Activated CD8-positive, alpha-beta memory T cell treated with anti-CD3 and anti-CD28 coated beads for 36 hours (primary cell): ENCODE data around the gene BCL6B. TPM values are rescaled to one million over a fixed set of nuclear protein-coding genes. Genes with fewer than 3 reads are reported as not detected.
"Not testable (repeated sequence)": the region's sequence is repeated elsewhere in the genome, so short reads cannot be mapped to it uniquely, and the experiment has no call there.

Experiments
- CTCF ChIA-PET: fragments of 350-600 bp; sonication (Branson Sonifier 250); formaldehyde crosslinking; loops from one replicate; lab custom pipeline; 2021; ENCODE audit warnings: antibody characterized with exemption; lab: Charles Lee
- POLR2A ChIA-PET: fragments of 350-600 bp; sonication (Branson Sonifier 250); formaldehyde crosslinking; loops from one replicate; lab custom pipeline; 2021; ENCODE audit warnings: antibody characterized with exemption; lab: Charles Lee
- total RNA-seq, 2 experiments: library from RNA; stranded (reverse); gene quantifications; one replicate each; pipeline ENCODE4 v1.2.3, GENCODE V29; 2021

Gene BCL6B, protein sequence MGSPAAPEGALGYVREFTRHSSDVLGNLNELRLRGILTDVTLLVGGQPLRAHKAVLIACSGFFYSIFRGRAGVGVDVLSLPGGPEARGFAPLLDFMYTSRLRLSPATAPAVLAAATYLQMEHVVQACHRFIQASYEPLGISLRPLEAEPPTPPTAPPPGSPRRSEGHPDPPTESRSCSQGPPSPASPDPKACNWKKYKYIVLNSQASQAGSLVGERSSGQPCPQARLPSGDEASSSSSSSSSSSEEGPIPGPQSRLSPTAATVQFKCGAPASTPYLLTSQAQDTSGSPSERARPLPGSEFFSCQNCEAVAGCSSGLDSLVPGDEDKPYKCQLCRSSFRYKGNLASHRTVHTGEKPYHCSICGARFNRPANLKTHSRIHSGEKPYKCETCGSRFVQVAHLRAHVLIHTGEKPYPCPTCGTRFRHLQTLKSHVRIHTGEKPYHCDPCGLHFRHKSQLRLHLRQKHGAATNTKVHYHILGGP
- total RNA-seq = 1 to 10 TPM in 1 of 2 experiments, under 1 TPM in 1; 0.86 to 1.0 TPM

- POLR2A ChIA-PET = no interaction called here
- CTCF ChIA-PET = interaction anchor here (0.6 to 2.8 kb wide), 15 partner anchors 8 to 180 kb away, joined by 3 to 25 read pairs (median 6); partner anchors contain the start of genes ALOX12, RNASEK and SLC16A13
These were observed at the start of gene BCL6B for GRCh38 chr17:7022781-7023571. Gene BCL6B (plus strand): TSS chr17:7023050. CDS start chr17:7023672, 622 bp downstream.

DNA sequence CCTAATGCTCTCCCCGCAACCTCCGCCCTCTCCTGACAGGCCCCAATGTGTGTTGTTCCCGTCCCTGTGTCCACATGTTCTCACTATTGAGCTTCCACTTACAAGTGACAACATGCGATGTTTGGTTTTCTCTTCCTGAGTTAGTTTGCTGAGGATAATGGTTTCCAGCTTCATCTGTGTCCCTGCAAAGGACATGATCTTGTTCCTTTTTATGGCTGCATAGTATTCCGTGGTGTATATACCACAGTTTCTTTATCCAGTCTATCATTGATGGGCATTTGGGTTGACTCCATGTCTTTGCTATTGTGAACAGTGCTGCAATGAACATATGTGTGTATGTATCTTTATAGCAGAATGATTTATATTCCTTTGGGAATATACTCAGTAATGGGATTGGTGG, 43.4 kb upstream of the BCL6B start:
- POLR2A ChIA-PET, CTCF ChIA-PET: not testable (repeated sequence)

DNA sequence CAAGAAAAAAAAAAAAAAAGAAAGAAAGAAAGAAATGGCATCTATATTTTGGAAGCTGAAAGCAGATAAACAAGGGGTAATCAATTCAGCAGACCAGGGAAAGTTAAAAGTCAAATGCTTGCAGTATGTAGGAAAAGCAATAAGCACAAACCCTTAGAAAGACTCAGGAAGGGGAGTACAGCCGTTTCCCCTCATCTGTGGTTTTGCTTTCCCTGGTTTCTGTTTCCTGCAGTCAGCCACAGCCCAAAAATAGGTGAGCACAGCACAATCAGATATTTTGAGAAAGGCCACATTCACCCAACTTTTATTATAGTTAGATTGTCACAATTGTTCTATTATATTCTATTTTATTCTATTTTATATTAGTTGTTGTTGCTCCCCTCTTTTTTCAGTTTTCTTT, 41.4 kb upstream of the BCL6B start:
- ChIA-PET CTCF (no interaction called here), POLR2A (no interaction called here)

DNA sequence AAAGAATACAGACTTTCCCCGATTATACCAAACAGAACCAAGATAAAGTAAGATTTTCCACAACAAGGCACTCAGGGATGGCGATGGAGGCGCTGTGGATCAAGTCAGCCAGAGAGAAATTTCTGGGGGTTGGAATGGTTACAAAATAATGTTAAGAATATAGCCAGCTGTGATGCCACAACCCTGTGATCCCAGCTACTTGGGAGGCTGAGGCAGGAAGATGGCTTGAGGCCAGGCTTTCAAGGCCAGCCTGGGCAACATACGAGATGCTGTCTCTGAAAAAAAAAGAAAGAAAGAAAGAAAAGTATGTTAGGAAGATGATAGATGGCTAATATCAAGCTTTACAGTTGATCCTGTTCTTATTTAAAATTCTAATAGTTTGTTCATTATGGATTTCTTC, 37.6 kb upstream of the BCL6B start:
- ChIA-PET CTCF (interaction anchor here (0.8 to 1.7 kb wide), 2 partner anchors 18 to 56 kb away, joined by 3 to 11 read pairs; no protein-coding TSS in a partner anchor), POLR2A (no interaction called here)

- ChIA-PET POLR2A (no interaction called here), CTCF (interaction anchor here (1.7 kb wide), 1 partner anchor 17 kb away, joined by 11 read pairs; no protein-coding TSS in a partner anchor)
These were observed 36.2 kb upstream of the BCL6B start for GRCh38 chr17:6986676-6987075.

DNA sequence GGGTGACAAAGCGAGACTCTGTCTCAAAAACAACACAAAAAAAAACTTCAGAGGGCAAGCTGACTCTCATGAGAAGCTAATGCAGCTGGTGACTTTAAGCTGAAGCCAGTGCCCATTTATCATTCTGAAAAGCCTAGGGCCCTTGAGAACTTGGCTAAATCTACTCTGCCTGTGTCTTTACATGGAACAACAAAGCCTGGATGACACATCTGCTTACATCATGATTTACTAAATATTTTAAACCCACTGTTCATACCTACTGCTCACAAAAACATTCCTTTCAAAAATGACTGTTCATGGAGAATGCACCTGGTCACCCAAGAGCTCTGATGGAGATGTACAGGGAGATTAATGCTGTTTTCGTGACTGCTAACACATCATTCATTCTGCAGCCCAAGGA, 33.1 kb upstream of the BCL6B start:
- ChIA-PET CTCF (no interaction called here), POLR2A (no interaction called here)

- CTCF ChIA-PET = interaction anchor here (0.6 to 1.5 kb wide), 2 partner anchors 80 to 83 kb away, joined by 3 to 4 read pairs; no protein-coding TSS in a partner anchor
- POLR2A ChIA-PET = not testable (repeated sequence)
These were observed 29.2 kb upstream of the BCL6B start for GRCh38 chr17:6993613-6994056.

GRCh38 chr17:6994118-6994598, 28.7 kb upstream of the BCL6B start:
- POLR2A ChIA-PET = no interaction called here
- CTCF ChIA-PET = interaction anchor here (0.6 to 1.5 kb wide), 2 partner anchors 80 to 84 kb away, joined by 3 to 4 read pairs; no protein-coding TSS in a partner anchor

DNA sequence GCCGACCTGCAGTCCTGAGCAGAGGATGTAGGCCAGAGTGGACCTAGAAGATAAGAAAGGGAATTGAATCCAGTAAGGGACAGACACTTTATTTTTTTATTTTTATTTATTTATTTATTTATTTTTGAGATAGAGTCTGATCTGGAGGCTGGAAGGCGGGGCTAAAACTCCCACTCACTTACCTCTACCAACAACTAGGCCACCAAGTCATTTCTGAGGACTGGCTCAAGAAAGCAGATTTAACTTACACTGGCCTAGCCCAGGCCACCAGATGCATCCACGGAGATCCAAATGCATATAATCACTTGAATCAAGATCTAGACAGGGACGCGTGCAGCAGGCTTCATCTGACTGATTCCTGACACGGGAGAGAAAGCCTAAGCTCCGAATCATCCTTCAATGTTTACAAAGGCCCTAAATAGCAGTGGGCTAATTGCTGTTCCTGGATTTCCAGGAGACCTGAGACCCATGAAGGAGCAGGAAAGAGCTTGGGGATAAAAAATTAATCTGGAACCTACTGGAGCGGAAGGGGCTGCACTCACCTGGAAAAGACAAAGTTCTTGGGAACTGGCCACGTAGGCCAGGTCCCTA, 28.1 kb upstream of the BCL6B start:
- ChIA-PET POLR2A (no interaction called here), CTCF (interaction anchor here (0.6 to 2.0 kb wide), 4 partner anchors 10 to 84 kb away, joined by 3 to 6 read pairs (median 4); no protein-coding TSS in a partner anchor)

DNA sequence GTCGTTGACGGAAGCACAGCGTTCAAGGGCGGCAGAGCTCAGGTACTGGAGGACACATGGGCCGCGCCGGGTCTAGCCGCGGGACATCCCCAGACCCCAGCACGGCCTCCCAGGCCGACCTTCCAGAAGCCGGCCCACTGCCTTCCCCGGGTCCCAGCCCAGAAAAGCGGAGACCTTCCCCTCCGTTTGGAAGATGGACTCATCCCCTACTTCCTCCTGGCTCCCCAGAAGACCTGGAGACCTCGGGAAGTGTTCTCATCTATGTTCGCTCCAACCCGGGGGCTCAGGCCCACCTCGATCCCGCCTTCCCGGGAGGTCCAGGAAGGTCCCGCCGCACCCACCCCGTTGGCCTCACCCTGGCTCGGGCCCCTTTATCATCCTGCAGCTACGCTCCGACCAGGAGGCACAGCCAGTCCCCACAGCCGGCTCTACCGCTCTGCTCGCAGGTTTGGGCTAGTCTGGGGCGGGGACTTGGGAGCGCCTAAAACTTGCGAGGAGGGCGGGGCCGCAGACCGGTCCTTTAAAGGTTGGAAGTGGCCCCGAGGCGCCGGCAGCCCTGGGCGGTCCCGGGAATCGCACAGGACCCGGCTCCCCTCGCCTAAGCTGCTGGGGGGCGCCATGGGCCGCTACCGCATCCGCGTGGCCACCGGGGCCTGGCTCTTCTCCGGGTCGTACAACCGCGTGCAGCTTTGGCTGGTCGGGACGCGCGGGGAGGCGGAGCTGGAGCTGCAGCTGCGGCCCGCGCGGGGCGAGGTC, 27.2 kb upstream of the BCL6B start, which contains the start of gene ALOX12:
TSS of gene ALOX12 (plus strand) at position 550 of the 756 bp plus-strand sequence. CDS start at position 619, 69 bp downstream.
- CTCF ChIA-PET = interaction anchor here (0.6 to 2.0 kb wide), 3 partner anchors 9 to 85 kb away, joined by 4 to 6 read pairs (median 4); no protein-coding TSS in a partner anchor

GRCh38 chr17:6996256-6997011, 26.4 kb upstream of the BCL6B start:
- POLR2A ChIA-PET = interaction anchor here (0.6 to 0.7 kb wide), 2 partner anchors 11 to 19 kb away, joined by 3 read pairs; no protein-coding TSS in a partner anchor
- CTCF ChIA-PET = interaction anchor here (1.7 to 2.0 kb wide), 2 partner anchors 8 to 26 kb away, joined by 4 to 6 read pairs; no protein-coding TSS in a partner anchor

More for the DNA sequence above, 27.2 kb upstream of the BCL6B start, which contains the start of gene ALOX12:
- POLR2A ChIA-PET = interaction anchor here (0.6 to 0.7 kb wide), 2 partner anchors 12 to 20 kb away, joined by 3 read pairs; no protein-coding TSS in a partner anchor

GRCh38 chr17:6997171-6997570, 25.7 kb upstream of the BCL6B start:
- ChIA-PET POLR2A (no interaction called here), CTCF (interaction anchor here (0.7 kb wide), 1 partner anchor 9 kb away, joined by 3 read pairs; no protein-coding TSS in a partner anchor)

DNA sequence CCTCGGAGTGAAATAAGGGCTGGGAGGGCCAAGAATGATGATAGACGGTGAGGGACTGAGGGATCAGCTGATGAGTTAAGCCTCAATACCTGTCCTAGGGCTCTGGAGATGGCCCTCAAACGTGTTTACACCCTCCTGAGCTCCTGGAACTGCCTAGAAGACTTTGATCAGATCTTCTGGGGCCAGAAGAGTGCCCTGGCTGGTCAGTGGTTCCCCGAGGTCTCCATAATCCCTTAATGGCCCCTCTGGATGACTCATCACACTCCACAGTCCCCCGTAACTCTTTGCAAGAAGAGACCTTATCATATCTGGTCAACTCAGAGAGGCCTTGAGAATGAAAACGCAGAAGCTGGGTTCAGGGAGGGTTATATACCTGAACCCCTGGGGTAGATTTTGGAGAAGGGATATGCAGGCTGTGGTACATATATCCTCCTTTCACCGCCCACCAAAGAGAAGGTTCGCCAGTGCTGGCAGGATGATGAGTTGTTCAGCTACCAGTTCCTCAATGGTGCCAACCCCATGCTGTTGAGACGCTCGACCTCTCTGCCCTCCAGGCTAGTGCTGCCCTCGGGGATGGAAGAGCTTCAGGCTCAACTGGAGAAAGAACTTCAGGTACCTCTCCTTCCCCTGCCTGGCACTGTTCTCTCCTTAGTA, 23.9 kb upstream of the BCL6B start:
- CTCF ChIA-PET = interaction anchor here (1.5 kb wide), 1 partner anchor 86 kb away, joined by 4 read pairs; no protein-coding TSS in a partner anchor
- POLR2A ChIA-PET = no interaction called here

- POLR2A ChIA-PET = no interaction called here
- CTCF ChIA-PET = interaction anchor here (1.2 to 8.8 kb wide), 3 partner anchors 34 to 86 kb away, joined by 3 to 69 read pairs (median 3); partner anchors contain the start of gene SLC16A13
These were observed 21.4 kb upstream of the BCL6B start for GRCh38 chr17:7001318-7001961.

DNA sequence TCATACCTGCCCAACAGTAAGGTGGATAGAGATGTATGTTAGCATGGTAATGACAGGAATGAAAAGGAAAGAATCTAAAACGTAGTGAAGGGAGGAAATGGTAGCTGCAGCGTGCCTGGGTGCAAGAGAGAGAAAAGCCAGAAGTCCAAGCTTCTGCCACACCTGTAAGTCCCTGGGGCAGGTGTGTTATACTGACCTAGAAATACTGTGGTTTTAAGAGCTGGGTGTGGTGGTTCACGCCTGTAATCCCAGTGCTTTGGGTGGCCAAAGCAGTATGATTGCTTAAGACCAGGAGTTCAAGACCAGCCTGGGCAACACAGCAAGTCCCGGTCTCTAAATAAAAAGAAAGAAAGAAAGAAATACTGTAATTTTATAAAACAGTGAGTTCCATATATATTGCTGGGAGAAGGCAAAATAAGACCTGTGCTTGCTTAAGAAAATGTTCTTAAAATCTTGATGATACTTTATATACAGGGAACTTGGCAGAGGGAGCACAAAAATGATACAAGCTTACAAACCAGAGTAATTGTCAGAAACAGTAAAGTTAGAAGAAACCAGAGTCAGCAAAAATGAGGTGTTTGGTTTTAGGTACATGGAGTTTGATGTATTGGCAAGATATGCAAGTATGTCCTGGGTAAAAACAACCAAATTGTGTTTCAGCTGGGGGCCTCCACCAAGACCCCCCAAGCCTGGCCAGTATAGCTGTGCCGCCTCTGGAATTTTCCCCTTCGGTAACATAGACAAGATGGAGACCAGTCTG, 20.4 kb upstream of the BCL6B start:
- CTCF ChIA-PET = interaction anchor here (0.9 to 8.8 kb wide), 8 partner anchors 16 to 92 kb away, joined by 3 to 69 read pairs (median 5); partner anchors contain the start of gene SLC16A13

More for the DNA sequence above, 20.4 kb upstream of the BCL6B start:
- POLR2A ChIA-PET = no interaction called here
